ENCODE results near the gene PTOV1.
"Not testable (repeated sequence)": the region's sequence is repeated elsewhere in the genome, so short reads cannot be mapped to it uniquely, and the experiment has no call there.

PTOV1 gene

GRCh38 chr19:49819452-49820115 is 31.4 kb upstream of the PTOV1 start:
- H3K27me3 ChIP-seq (ENCODE audit: control insufficient read depth in 1 of 2, insufficient read depth in 2 of 2, low read length in 2 of 2); H3K27ac ChIP-seq (ENCODE audit: low read depth, low read length); H3K9ac ChIP-seq (ENCODE audit: low read length); H3K9me3 ChIP-seq (ENCODE audit: low read length): not testable (repeated sequence)
- peaks cover 17% of the 10 kb centered on the region for H3K36me3 ChIP-seq (ENCODE audit: insufficient read depth, low read length)
- H3K4me3 ChIP-seq (ENCODE audit: low read depth in 1 of 2, low read length in 2 of 2) = peak overlapping the region in 1 of 2 donors; percentile 98
- H3K4me1 ChIP-seq (ENCODE audit: insufficient read depth, low read length) = peaks cover 13% of the 10 kb centered on the region

DNA sequence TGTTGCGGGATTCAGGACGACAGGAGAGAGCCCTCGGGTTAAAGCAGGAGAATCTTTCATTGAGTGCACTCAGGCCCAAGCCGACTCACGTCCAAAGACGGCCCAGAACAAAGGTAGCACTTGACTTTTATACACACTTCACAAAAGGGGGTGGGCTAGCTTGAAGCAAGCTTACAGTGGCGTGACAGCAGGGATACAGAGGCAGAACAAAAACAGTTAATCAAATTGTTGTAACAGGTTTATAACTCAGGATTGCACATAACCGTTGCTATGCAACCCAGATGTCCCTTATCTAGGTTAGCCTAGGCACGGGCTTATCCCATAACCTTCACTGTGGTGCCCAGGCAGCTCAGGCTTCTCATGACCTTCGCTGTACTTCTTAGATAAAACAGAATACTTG is 30.8 kb upstream of the PTOV1 start:
- H3K9me3 ChIP-seq (ENCODE audit: low read length) = no peaks in the 10 kb centered on the region
- H3K27me3 ChIP-seq (ENCODE audit: control insufficient read depth in 1 of 2, insufficient read depth in 2 of 2, low read length in 2 of 2) = no peaks in the 10 kb centered on the region
- H3K9ac ChIP-seq (ENCODE audit: low read length) = no peak overlapping the region
- no peak overlapping the region for H3K4me3 ChIP-seq (ENCODE audit: low read depth in 1 of 2, low read length in 2 of 2)
- no peak overlapping the region for H3K27ac ChIP-seq (ENCODE audit: low read depth, low read length)
- peaks cover 18% of the 10 kb centered on the region for H3K36me3 ChIP-seq (ENCODE audit: insufficient read depth, low read length)
- H3K4me1 ChIP-seq (ENCODE audit: insufficient read depth, low read length) = peaks cover 13% of the 10 kb centered on the region

DNA sequence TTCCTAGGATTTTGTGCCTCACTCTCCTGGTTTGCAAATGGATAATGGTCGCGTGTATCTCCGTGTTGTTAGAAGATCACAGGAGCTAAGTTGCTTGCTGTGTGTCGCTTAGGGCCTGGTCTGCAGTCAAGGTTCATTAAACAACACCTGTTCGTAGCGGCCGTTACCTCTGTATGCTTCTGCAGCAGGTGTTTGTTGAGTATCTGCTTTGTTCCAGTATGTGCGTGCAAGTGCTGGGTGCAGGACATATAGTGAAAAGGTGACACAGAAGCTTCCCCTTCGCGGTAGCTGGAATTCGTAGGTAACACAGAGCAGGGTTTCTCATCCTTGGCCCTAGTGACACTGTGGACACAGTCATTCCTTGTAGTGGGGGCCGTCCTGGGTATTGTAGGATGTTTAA is 27.5 kb upstream of the PTOV1 start:
- no peaks in the 10 kb centered on the region for H3K27me3 ChIP-seq (ENCODE audit: control insufficient read depth in 1 of 2, insufficient read depth in 2 of 2, low read length in 2 of 2)
- no peaks in the 10 kb centered on the region for H3K9me3 ChIP-seq (ENCODE audit: low read length)
- H3K27ac ChIP-seq (ENCODE audit: low read depth, low read length) = no peak overlapping the region
- H3K4me3 ChIP-seq (ENCODE audit: low read depth in 1 of 2, low read length in 2 of 2) = no peak overlapping the region
- peaks cover 9% of the 10 kb centered on the region for H3K4me1 ChIP-seq (ENCODE audit: insufficient read depth, low read length)
- H3K36me3 ChIP-seq (ENCODE audit: insufficient read depth, low read length) = peaks cover 22% of the 10 kb centered on the region
- no peak overlapping the region for H3K9ac ChIP-seq (ENCODE audit: low read length)

GRCh38 chr19:49824662-49825061 is 26.3 kb upstream of the PTOV1 start:
- no peaks in the 10 kb centered on the region for H3K27me3 ChIP-seq (ENCODE audit: control insufficient read depth in 1 of 2, insufficient read depth in 2 of 2, low read length in 2 of 2)
- peaks cover 26% of the 10 kb centered on the region for H3K36me3 ChIP-seq (ENCODE audit: insufficient read depth, low read length)
- no peaks in the 10 kb centered on the region for H3K9me3 ChIP-seq (ENCODE audit: low read length)
- no peak overlapping the region for H3K27ac ChIP-seq (ENCODE audit: low read depth, low read length)
- peaks cover under 1% of the 10 kb centered on the region for H3K4me1 ChIP-seq (ENCODE audit: insufficient read depth, low read length)
- no peak overlapping the region for H3K4me3 ChIP-seq (ENCODE audit: low read depth in 1 of 2, low read length in 2 of 2)
- H3K9ac ChIP-seq (ENCODE audit: low read length) = no peak overlapping the region

DNA sequence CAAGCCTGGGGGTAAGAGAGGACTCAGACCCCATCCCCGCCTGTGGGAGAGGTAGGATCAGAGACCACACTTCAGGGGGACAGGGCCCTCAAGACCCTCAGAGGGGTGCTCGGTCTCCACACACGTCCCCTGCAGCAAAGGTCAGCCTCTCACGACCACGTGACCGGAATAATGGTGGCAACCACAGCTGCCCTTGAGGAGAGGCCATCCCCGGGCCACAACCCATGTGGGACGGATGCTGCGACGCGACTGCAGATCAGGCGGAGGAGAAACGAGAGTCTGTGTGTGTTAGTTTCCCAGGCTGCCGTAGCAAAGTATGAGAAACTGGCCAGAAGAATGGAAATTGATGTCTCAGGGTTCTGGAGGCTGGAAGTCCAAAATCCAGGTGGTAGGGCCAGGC is 23.9 kb upstream of the PTOV1 start:
- Histone ChIP-seq H3K36me3 (ENCODE audit: insufficient read depth, low read length) (peaks cover 46% of the 10 kb centered on the region), H3K9ac (ENCODE audit: low read length) (no peak overlapping the region), H3K4me1 (ENCODE audit: insufficient read depth, low read length) (no peaks in the 10 kb centered on the region), H3K9me3 (ENCODE audit: low read length) (no peaks in the 10 kb centered on the region), H3K27ac (ENCODE audit: low read depth, low read length) (no peak overlapping the region), H3K4me3 (ENCODE audit: low read depth in 1 of 2, low read length in 2 of 2) (no peak overlapping the region), H3K27me3 (ENCODE audit: control insufficient read depth in 1 of 2, insufficient read depth in 2 of 2, low read length in 2 of 2) (no peaks in the 10 kb centered on the region)

DNA sequence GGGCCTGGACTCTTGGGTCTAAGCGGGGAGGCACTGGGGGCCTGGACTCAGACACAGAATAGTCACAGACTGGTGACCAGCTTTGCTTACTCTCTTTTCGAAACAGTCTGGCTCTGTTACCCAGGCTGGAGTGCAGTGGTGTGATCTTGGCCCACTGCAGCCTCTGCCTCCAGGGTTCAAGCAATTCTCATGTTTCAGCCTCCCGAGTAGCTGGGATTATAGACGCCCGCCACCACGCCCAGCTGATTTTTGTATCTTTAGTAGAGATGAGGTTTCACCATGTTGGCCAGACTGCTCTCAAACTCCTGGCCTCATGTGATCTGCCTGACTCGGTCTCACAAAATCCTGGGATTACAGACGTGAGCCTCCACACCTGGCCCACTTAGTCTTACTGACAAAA is 21.8 kb upstream of the PTOV1 start:
- Histone ChIP-seq H3K4me3 (ENCODE audit: low read depth in 1 of 2, low read length in 2 of 2) (no peak overlapping the region), H3K27me3 (ENCODE audit: control insufficient read depth in 1 of 2, insufficient read depth in 2 of 2, low read length in 2 of 2) (no peaks in the 10 kb centered on the region), H3K9ac (ENCODE audit: low read length) (no peak overlapping the region), H3K4me1 (ENCODE audit: insufficient read depth, low read length) (no peaks in the 10 kb centered on the region), H3K27ac (ENCODE audit: low read depth, low read length) (no peak overlapping the region), H3K9me3 (ENCODE audit: low read length) (no peaks in the 10 kb centered on the region), H3K36me3 (ENCODE audit: insufficient read depth, low read length) (peaks cover 50% of the 10 kb centered on the region)

DNA sequence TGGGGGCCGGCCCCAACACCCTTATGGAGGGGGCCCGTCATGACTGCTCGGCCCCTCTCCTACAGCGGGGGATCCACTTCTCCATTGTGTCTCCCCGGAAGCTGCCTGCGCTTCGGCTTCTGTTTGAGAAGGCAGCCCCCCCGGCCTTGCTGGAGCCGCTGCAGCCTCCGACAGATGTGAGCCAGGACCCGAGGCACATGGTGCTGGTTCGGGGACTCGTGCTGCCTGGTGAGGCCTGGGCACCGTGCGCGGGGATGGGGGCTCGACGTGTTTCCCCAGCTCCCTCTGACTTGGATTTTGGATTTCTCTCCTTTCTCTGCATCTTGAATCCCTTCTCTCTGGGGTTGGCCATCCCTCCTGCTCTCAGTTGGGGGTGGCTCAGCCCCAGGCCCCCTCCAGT is 21.2 kb upstream of the PTOV1 start:
- no peaks in the 10 kb centered on the region for H3K9me3 ChIP-seq (ENCODE audit: low read length)
- no peak overlapping the region for H3K4me3 ChIP-seq (ENCODE audit: low read depth in 1 of 2, low read length in 2 of 2)
- no peaks in the 10 kb centered on the region for H3K4me1 ChIP-seq (ENCODE audit: insufficient read depth, low read length)
- no peak overlapping the region for H3K9ac ChIP-seq (ENCODE audit: low read length)
- H3K27ac ChIP-seq (ENCODE audit: low read depth, low read length) = no peak overlapping the region
- H3K36me3 ChIP-seq (ENCODE audit: insufficient read depth, low read length) = peaks cover 50% of the 10 kb centered on the region
- no peaks in the 10 kb centered on the region for H3K27me3 ChIP-seq (ENCODE audit: control insufficient read depth in 1 of 2, insufficient read depth in 2 of 2, low read length in 2 of 2)

GRCh38 chr19:49830766-49831165 is 20.2 kb upstream of the PTOV1 start:
- Histone ChIP-seq H3K27me3 (ENCODE audit: control insufficient read depth in 1 of 2, insufficient read depth in 2 of 2, low read length in 2 of 2) (no peaks in the 10 kb centered on the region), H3K36me3 (ENCODE audit: insufficient read depth, low read length) (peaks cover 61% of the 10 kb centered on the region), H3K9ac (ENCODE audit: low read length) (no peak overlapping the region), H3K27ac (ENCODE audit: low read depth, low read length) (no peak overlapping the region), H3K4me1 (ENCODE audit: insufficient read depth, low read length) (no peaks in the 10 kb centered on the region), H3K9me3 (ENCODE audit: low read length) (no peaks in the 10 kb centered on the region), H3K4me3 (ENCODE audit: low read depth in 1 of 2, low read length in 2 of 2) (no peak overlapping the region)

GRCh38 chr19:49831592-49831991 is 19.4 kb upstream of the PTOV1 start:
- no peak overlapping the region for H3K27ac ChIP-seq (ENCODE audit: low read depth, low read length)
- H3K9me3 ChIP-seq (ENCODE audit: low read length) = no peaks in the 10 kb centered on the region
- H3K4me3 ChIP-seq (ENCODE audit: low read depth in 1 of 2, low read length in 2 of 2) = no peak overlapping the region
- no peaks in the 10 kb centered on the region for H3K4me1 ChIP-seq (ENCODE audit: insufficient read depth, low read length)
- no peaks in the 10 kb centered on the region for H3K27me3 ChIP-seq (ENCODE audit: control insufficient read depth in 1 of 2, insufficient read depth in 2 of 2, low read length in 2 of 2)
- peaks cover 69% of the 10 kb centered on the region for H3K36me3 ChIP-seq (ENCODE audit: insufficient read depth, low read length)
- no peak overlapping the region for H3K9ac ChIP-seq (ENCODE audit: low read length)

DNA sequence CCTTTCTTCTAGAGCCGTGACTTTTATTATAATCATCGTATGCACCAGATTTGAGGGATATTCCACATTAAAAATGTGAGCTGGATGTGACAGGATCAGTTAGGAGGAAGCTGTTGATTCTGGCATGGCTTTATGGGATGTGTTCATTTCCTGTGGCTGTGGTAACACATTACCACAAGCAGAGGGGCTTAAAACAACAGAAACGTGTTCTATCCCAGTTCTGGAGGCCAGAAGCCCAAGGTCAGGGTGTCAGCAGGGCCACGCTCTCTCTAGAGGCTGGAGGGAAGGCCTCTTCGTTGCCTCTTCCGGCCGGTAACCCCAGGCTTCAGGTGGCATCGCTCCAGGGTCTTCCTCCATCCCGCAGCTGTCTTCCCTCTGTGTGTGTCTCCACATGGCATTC is 18.4 kb upstream of the PTOV1 start:
- no peaks in the 10 kb centered on the region for H3K4me1 ChIP-seq (ENCODE audit: insufficient read depth, low read length)
- no peak overlapping the region for H3K4me3 ChIP-seq (ENCODE audit: low read depth in 1 of 2, low read length in 2 of 2)
- no peak overlapping the region for H3K27ac ChIP-seq (ENCODE audit: low read depth, low read length)
- peaks cover 78% of the 10 kb centered on the region for H3K36me3 ChIP-seq (ENCODE audit: insufficient read depth, low read length)
- H3K9me3 ChIP-seq (ENCODE audit: low read length) = no peaks in the 10 kb centered on the region
- H3K27me3 ChIP-seq (ENCODE audit: control insufficient read depth in 1 of 2, insufficient read depth in 2 of 2, low read length in 2 of 2) = no peaks in the 10 kb centered on the region
- no peak overlapping the region for H3K9ac ChIP-seq (ENCODE audit: low read length)

DNA sequence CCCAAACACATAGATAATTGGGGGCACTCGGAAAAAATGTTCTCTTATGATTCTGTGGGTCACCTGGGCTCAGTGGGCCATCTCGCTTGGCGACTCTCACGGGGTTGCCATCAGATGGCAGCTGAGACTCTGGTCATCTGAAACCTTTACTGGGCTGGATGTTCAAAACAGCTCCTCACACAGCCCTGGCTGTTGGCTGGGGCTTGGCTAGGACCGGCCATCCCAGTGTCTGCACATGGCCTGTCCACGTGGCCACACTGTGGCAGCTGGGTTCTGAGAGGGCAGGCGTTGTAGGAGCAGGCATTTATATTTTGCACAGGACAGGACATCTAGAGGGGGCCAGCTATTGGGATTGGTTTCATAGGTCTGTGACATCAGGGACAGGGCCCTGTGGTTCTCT is 17.4 kb upstream of the PTOV1 start:
- Histone ChIP-seq H3K9ac (ENCODE audit: low read length) (no peak overlapping the region), H3K27me3 (ENCODE audit: control insufficient read depth in 1 of 2, insufficient read depth in 2 of 2, low read length in 2 of 2) (no peaks in the 10 kb centered on the region), H3K36me3 (ENCODE audit: insufficient read depth, low read length) (peaks cover 84% of the 10 kb centered on the region), H3K27ac (ENCODE audit: low read depth, low read length) (no peak overlapping the region), H3K4me1 (ENCODE audit: insufficient read depth, low read length) (no peaks in the 10 kb centered on the region), H3K4me3 (ENCODE audit: low read depth in 1 of 2, low read length in 2 of 2) (no peak overlapping the region), H3K9me3 (ENCODE audit: low read length) (no peaks in the 10 kb centered on the region)

GRCh38 chr19:49835562-49835961 is 15.4 kb upstream of the PTOV1 start:
- Histone ChIP-seq H3K36me3 (ENCODE audit: insufficient read depth, low read length) (peaks cover 83% of the 10 kb centered on the region), H3K4me3 (ENCODE audit: low read depth in 1 of 2, low read length in 2 of 2) (no peak overlapping the region), H3K9me3 (ENCODE audit: low read length) (no peaks in the 10 kb centered on the region), H3K9ac (ENCODE audit: low read length) (no peak overlapping the region), H3K27me3 (ENCODE audit: control insufficient read depth in 1 of 2, insufficient read depth in 2 of 2, low read length in 2 of 2) (no peaks in the 10 kb centered on the region), H3K27ac (ENCODE audit: low read depth, low read length) (no peak overlapping the region), H3K4me1 (ENCODE audit: insufficient read depth, low read length) (no peaks in the 10 kb centered on the region)
